ENCODE results near the gene CRELD1.

CRELD1 gene

DNA sequence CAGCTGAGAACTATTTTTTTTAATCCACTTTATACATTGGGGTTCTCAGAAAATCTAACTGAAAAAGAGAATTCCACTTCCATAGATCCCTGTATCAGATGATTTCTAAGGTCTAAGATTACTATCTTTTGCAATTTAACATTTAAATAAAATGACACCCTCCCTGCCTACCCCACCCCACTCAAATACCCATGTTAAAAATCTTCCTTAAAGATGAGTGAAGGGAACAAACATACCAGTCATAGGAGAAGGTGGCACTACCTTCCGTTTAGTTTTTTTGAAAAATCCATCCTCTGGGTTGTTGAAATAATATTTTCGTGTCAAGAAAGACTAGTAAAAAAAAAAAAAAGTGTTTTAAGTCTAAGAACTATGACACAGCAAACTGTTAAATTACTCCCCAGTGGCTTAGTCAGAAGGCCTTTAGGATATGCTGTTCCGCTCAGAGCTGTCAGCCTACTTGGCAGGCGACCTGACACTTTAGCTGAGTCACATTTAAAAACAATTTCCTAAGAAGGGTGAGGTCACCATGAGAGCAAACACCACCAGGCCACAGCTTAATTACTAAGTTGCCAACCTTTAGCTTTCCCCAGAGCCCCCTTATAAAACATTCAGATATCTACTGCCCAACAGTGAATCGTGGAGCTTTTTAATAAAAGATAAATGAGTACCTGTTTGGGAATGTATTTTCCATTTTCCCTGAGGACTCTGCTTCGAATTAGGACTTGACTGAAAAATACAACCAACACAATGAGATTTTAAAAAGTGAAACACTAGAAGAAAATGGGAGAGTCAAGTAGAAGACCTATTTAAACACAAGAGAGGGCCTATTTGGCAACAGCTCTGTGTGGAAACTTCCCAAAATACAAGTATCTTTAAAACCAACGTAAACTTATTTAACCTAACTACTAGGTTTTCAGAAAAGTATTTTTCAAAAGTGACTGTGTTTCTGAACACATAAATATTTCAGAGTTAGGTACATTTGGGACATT is 43.4 kb downstream of the CRELD1 start:
- TF ChIP-seq, protein P1, sequence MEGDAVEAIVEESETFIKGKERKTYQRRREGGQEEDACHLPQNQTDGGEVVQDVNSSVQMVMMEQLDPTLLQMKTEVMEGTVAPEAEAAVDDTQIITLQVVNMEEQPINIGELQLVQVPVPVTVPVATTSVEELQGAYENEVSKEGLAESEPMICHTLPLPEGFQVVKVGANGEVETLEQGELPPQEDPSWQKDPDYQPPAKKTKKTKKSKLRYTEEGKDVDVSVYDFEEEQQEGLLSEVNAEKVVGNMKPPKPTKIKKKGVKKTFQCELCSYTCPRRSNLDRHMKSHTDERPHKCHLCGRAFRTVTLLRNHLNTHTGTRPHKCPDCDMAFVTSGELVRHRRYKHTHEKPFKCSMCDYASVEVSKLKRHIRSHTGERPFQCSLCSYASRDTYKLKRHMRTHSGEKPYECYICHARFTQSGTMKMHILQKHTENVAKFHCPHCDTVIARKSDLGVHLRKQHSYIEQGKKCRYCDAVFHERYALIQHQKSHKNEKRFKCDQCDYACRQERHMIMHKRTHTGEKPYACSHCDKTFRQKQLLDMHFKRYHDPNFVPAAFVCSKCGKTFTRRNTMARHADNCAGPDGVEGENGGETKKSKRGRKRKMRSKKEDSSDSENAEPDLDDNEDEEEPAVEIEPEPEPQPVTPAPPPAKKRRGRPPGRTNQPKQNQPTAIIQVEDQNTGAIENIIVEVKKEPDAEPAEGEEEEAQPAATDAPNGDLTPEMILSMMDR (conservative IDR thresholded peaks at IDR 0.05): no peak
- H3K27ac ChIP-seq: no peak overlapping the region

DNA sequence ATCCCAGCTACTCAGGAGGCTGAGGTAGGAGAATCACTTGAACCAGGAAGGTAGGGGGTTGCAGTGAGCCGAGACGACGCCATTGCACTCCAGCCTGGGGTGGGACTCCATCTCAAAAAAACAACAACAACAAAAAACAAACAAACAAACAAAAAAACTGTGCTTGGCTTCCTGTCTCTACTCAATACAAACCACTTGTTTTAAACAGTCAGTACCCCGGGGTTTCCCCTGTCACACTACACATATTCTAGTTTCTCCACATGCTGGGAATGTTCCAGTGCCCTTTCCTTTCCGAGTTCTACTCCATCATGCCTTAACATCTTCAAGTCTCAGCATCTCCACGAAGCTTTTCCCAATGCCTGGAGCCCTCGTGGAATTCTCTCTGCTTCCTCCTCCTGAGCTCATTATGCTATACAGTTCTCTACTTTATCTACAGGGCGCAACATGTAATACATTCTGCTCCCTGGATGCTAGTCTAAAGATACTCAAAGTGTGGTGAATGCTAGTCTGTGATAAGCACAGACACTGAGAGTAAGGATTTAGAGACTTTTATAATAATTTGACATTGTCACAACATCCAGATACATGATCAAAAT is 45.2 kb downstream of the CRELD1 start:
- H3K27ac ChIP-seq: no peak overlapping the region
- TF ChIP-seq, protein P1 (conservative IDR thresholded peaks at IDR 0.05): no peak

DNA sequence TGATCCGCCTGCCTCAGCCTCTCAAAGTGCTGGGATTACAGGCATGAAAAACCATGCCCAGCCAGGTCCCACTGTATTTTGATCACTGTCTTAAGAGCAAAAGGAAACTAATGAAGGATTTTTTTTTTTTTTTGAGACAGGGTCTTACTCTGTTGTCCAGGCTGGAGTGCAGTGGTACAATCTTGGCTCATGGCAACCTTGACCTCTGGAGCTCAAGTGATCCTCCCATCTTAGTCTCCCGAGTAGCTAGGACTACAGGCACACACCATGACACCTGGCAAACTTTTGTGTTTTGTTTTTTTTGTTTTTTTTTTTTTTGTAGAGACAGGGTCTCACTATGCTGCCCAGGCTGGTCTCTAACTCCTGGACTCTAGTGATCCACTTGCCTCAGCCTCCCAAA is 46.6 kb downstream of the CRELD1 start:
- TF ChIP-seq, protein P1 (conservative IDR thresholded peaks at IDR 0.05): no peak
- no peak overlapping the region for H3K27ac ChIP-seq

DNA sequence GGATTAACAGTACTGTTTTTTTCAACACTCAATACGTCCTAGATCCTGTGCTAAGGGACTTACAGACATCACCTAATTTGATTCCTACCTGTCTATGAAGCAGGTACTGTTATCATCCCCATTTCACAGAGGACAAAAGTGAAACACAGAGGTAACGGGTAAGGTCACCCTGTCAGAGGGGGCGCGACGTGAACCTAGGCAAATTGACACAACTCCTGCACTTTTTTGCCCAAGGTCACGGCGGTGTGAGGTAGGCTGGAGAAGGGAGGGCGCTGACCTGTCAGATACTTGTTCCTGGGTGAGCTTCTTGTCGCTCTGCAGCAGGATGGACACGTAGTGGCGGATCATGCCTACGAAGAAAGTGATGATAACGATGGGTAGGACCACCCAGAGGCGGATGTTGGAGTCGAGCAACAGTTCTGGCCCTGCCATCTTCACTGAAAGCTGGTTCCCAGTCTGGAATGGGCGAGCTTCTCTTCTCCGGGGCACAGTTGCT is 52.6 kb downstream of the CRELD1 start:
- H3K27ac ChIP-seq: peak overlapping the region; percentile 75
- TF ChIP-seq, protein P1 (conservative IDR thresholded peaks at IDR 0.05): no peak

DNA sequence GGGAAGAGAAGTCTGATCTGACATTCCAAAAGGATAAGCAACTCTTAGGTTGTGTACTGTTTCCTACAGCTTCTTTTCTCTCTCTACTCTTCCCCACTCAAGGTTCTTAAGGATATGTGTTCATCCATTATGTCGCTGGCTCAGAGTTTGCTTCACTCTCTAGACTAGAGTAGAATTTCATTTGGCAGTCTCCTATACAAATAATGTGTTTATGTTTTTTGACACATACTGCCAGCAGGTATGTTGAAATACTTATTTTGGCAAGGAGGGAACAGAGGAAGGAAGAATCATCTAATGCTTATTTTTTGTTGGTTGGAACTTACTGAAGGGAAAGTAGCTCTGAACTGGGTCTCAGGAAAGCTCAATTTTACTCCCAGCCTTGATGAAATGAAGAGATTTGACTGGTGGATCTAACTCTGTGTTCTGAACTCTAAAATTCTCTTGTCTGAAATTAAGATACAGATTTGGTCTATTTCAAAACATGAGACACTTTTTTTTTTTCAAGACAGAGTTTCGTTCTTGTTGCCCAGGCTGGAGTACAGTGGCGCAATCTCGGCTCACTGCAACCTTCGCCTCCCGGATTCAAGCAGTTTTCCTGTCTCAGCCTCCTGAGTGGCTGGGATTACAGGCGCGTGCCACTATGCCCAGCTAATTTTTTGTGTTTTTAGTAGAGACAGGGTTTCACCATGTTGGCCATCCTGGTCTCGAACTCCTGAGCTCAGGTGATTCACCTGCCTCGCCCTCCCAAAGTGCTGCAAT is 60.6 kb downstream of the CRELD1 start:
- TF ChIP-seq, protein P1 (conservative IDR thresholded peaks at IDR 0.05): no peak
- H3K27ac ChIP-seq: no peak overlapping the region
